ENCODE measurements around the gene MAD1L1. TPM values are rescaled to one million over a fixed set of nuclear protein-coding genes. Genes with fewer than 3 reads are reported as not detected.

The MAD1L1 gene
- total RNA-seq, 2 experiments from 2014 or later, result 58.3 to 65.3 TPM

DNA sequence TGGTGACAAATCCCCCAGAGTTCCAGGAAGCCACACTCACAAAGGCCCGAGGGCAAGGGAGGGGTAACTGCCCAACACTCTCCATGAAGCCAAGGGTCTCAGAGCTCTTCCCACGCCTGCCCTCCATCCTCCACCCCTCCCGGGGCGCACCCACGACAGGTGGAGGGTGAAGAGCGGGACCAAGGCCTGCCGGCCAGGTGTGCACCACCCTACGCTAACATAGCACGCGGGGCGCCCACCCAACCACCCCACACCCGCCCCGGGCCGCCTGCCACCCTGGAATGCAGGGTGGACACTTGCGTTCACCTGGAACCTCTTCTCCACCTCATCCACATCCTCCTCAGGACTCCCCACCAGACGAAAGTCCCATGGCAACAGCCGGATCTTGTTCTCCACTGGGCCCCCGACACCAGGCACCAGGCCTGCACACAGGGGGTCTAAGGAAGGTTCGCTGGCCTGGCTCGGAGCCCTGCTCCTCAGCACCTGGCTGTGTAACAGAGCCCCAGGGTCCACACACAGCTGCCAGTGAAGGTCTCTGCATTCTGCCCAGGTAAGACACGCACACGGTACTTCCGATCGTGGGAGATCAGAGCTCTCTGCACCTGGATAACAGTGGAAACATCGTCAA, 32.7 kb downstream of the MAD1L1 start:
- Histone ChIP-seq H3K79me2 (ENCODE audit: insufficient read depth, low read depth, low read length) (no peaks in the 10 kb centered on the region), H3K36me3 (ENCODE audit: insufficient read depth, low read length) (peaks cover 78% of the 10 kb centered on the region), H3K4me2 (ENCODE audit: low read length) (no peak overlapping the region), H3K4me1 (ENCODE audit: insufficient read depth, low read length, poor library complexity, severe bottlenecking) (peaks cover 10% of the 10 kb centered on the region), H3K27ac (ENCODE audit: low read depth, low read length, poor library complexity, severe bottlenecking) (no peak overlapping the region), H3K9me2 (ENCODE audit: insufficient read depth, low read length) (no peaks in the 10 kb centered on the region), H4K20me1 (ENCODE audit: insufficient read depth, low read length) (no peaks in the 10 kb centered on the region), H3K4me3 (ENCODE audit: low read depth, low read length, poor library complexity, severe bottlenecking) (no peak overlapping the region), H3K9me3 (ENCODE audit: low read length) (peaks cover 6% of the 10 kb centered on the region), H2AFZ (ENCODE audit: low read length) (no peak overlapping the region)
- no peak for DNase-seq (ENCODE audit: low spot score)
- BruUV-seq (replicated peaks), result no TSS peak
- TF ChIP-seq, protein P1, sequence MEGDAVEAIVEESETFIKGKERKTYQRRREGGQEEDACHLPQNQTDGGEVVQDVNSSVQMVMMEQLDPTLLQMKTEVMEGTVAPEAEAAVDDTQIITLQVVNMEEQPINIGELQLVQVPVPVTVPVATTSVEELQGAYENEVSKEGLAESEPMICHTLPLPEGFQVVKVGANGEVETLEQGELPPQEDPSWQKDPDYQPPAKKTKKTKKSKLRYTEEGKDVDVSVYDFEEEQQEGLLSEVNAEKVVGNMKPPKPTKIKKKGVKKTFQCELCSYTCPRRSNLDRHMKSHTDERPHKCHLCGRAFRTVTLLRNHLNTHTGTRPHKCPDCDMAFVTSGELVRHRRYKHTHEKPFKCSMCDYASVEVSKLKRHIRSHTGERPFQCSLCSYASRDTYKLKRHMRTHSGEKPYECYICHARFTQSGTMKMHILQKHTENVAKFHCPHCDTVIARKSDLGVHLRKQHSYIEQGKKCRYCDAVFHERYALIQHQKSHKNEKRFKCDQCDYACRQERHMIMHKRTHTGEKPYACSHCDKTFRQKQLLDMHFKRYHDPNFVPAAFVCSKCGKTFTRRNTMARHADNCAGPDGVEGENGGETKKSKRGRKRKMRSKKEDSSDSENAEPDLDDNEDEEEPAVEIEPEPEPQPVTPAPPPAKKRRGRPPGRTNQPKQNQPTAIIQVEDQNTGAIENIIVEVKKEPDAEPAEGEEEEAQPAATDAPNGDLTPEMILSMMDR (conservative IDR thresholded peaks at IDR 0.05; ENCODE audit: low read length), result no peak
- TF ChIP-seq EZH2phosphoT487 (IDR thresholded peaks at IDR 0.05; ENCODE audit: borderline replicate concordance, low read depth, low read length), result no peak
- CTCF ChIA-PET (ENCODE audit: unreplicated experiment), result interaction anchor here (0.6 kb wide), 1 partner anchor 261 kb away, joined by 3 read pairs; no protein-coding TSS in a partner anchor
- intact Hi-C loops (cut with micrococcal nuclease; ENCODE audit: unreplicated experiment), result no loop called here
- POLR2A ChIA-PET, result no interaction called here

DNA sequence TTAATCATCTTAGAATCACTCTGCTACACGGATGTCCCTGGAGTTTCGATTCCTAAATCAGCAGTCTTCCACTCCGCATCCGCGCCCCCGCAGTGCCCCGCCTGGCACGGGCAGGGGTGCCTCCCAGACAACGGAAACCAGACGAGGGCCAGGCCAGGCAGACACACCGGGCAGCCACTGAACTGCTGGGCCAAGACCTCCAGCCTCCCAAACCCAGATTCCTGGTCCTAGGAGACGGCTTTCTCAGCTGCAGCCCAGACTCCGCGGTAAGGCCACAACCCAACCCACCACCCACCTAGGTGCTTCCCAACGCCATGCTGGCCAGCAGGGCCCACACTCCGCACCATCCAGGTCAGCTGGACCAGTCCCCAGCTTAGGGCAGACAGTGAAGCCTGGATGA, 33.2 kb downstream of the MAD1L1 start:
- CTCF ChIA-PET (ENCODE audit: unreplicated experiment), result no interaction called here
- intact Hi-C loops (cut with micrococcal nuclease; ENCODE audit: unreplicated experiment), result no loop called here
- BruUV-seq (replicated peaks), result no TSS peak

DNA sequence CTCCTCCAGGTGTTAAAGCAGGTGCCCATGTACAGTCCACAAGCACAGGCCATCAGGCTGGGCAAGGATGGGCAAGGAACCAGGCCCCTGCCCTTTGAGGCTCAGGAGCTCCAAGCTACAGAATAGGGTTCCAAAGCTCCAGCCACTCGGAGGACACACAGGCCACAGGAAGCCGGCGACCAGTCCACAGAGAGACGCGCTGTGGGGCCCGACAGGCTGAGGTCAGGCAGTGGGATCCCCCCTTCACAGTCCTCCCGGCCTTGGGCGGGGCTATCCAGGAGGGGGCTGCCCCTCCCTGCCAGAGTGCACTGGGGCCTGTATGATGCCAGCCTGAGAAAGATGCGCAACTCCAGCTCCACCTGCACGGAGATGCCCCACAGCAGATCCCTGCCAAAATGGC, 34.0 kb downstream of the MAD1L1 start:
- H3K27ac ChIP-seq (ENCODE audit: low read depth, low read length, poor library complexity, severe bottlenecking), result no peak overlapping the region
- no peaks in the 10 kb centered on the region for H3K9me2 ChIP-seq (ENCODE audit: insufficient read depth, low read length)
- no peak overlapping the region for H3K4me2 ChIP-seq (ENCODE audit: low read length)
- no peak overlapping the region for H2AFZ ChIP-seq (ENCODE audit: low read length)
- H3K9me3 ChIP-seq (ENCODE audit: low read length), result peaks cover 6% of the 10 kb centered on the region
- H3K79me2 ChIP-seq (ENCODE audit: insufficient read depth, low read depth, low read length), result no peaks in the 10 kb centered on the region
- H3K36me3 ChIP-seq (ENCODE audit: insufficient read depth, low read length), result peaks cover 81% of the 10 kb centered on the region
- no peak overlapping the region for H3K4me3 ChIP-seq (ENCODE audit: low read depth, low read length, poor library complexity, severe bottlenecking)
- ChIA-PET CTCF (ENCODE audit: unreplicated experiment) (no interaction called here), POLR2A (no interaction called here)
- TF ChIP-seq, protein P1 (conservative IDR thresholded peaks at IDR 0.05; ENCODE audit: low read length), result no peak
- TF ChIP-seq EZH2phosphoT487 (IDR thresholded peaks at IDR 0.05; ENCODE audit: borderline replicate concordance, low read depth, low read length), result no peak
- DNase-seq (ENCODE audit: low spot score), result no peak
- intact Hi-C loops (cut with micrococcal nuclease; ENCODE audit: unreplicated experiment), result no loop called here
- peaks cover 4% of the 10 kb centered on the region for H3K4me1 ChIP-seq (ENCODE audit: insufficient read depth, low read length, poor library complexity, severe bottlenecking)
- no peaks in the 10 kb centered on the region for H4K20me1 ChIP-seq (ENCODE audit: insufficient read depth, low read length)
- no TSS peak for BruUV-seq (replicated peaks)

More for the DNA sequence above, 33.2 kb downstream of the MAD1L1 start:
- H4K20me1 ChIP-seq (ENCODE audit: insufficient read depth, low read length), result no peaks in the 10 kb centered on the region
- TF ChIP-seq, protein P1 (conservative IDR thresholded peaks at IDR 0.05; ENCODE audit: low read length), result no peak
- TF ChIP-seq EZH2phosphoT487 (IDR thresholded peaks at IDR 0.05; ENCODE audit: borderline replicate concordance, low read depth, low read length), result no peak
- H3K36me3 ChIP-seq (ENCODE audit: insufficient read depth, low read length), result peaks cover 82% of the 10 kb centered on the region
- peaks cover 6% of the 10 kb centered on the region for H3K9me3 ChIP-seq (ENCODE audit: low read length)
- DNase-seq (ENCODE audit: low spot score), result no peak
- H3K79me2 ChIP-seq (ENCODE audit: insufficient read depth, low read depth, low read length), result no peaks in the 10 kb centered on the region
- no peak overlapping the region for H3K4me3 ChIP-seq (ENCODE audit: low read depth, low read length, poor library complexity, severe bottlenecking)
- no peak overlapping the region for H3K4me2 ChIP-seq (ENCODE audit: low read length)
- no peak overlapping the region for H2AFZ ChIP-seq (ENCODE audit: low read length)
- H3K27ac ChIP-seq (ENCODE audit: low read depth, low read length, poor library complexity, severe bottlenecking), result no peak overlapping the region
- H3K4me1 ChIP-seq (ENCODE audit: insufficient read depth, low read length, poor library complexity, severe bottlenecking), result peaks cover 10% of the 10 kb centered on the region
- POLR2A ChIA-PET, result no interaction called here
- H3K9me2 ChIP-seq (ENCODE audit: insufficient read depth, low read length), result no peaks in the 10 kb centered on the region

All from OCI-LY7 (cell line).